Measurements from ENCODE around the gene PITPNM3. TPM values are rescaled to one million over a fixed set of nuclear protein-coding genes. Genes with fewer than 3 reads are reported as not detected.

PITPNM3 gene
- total and polyA plus RNA-seq, 2 experiments from 2014 or later: 1.0 to 1.5 TPM

GRCh38 chr17:6588165-6588564 lies 31.8 kb upstream of the PITPNM3 start:
- peaks cover 76% of the 10 kb centered on the region for H3K36me3 Mint-ChIP-seq (ENCODE audit: low read depth)
- H3K27me3 ChIP-seq (ENCODE audit: insufficient read depth): no peaks in the 10 kb centered on the region
- H3K27ac Mint-ChIP-seq: no peak overlapping the region; the same call in 1 of the 2 replicates
- no peak overlapping the region for H3K4me3 Mint-ChIP-seq
- ATAC-seq (no peak), DNase-seq (ENCODE audit: low spot score) (no peak)
- TF ChIP-seq ETS1 (IDR thresholded peaks at IDR 0.05) (no peak), NANOG (IDR thresholded peaks at IDR 0.05; ENCODE audit: borderline replicate concordance) (no peak), ZNF114 (CRISPR knock-in tag; IDR thresholded peaks at IDR 0.05) (no peak), CTCF (conservative IDR thresholded peaks at IDR 0.05; ENCODE audit: low read depth in 2 of 2) (no peak), EZH2phosphoT487 (IDR thresholded peaks at IDR 0.05; ENCODE audit: unreplicated experiment) (no peak), POLR2AphosphoS5 (IDR thresholded peaks at IDR 0.05; ENCODE audit: low read depth) (no peak), EZH2 (IDR thresholded peaks at IDR 0.05; ENCODE audit: low read depth, unreplicated experiment) (no peak), REST (IDR thresholded peaks at IDR 0.05; ENCODE audit: unreplicated experiment) (no peak), ZNF462 (CRISPR knock-in tag; IDR thresholded peaks at IDR 0.05) (no peak), CREB1 (CRISPR knock-in tag; IDR thresholded peaks at IDR 0.05; ENCODE audit: low read depth) (no peak), ZNF331 (CRISPR knock-in tag; IDR thresholded peaks at IDR 0.05; ENCODE audit: low read depth) (no peak), JUNB (IDR thresholded peaks at IDR 0.05; ENCODE audit: unreplicated experiment) (no peak), STAT1 (IDR thresholded peaks at IDR 0.05; ENCODE audit: unreplicated experiment) (no peak)
- H3K9me3 Mint-ChIP-seq: peaks cover 5% of the 10 kb centered on the region
- no peak overlapping the region for H3K4me3 ChIP-seq
- no peaks in the 10 kb centered on the region for H3K9me2 ChIP-seq (ENCODE audit: insufficient read depth)
- H2AFZ ChIP-seq: no peak overlapping the region
- no peak overlapping the region for H3K27ac ChIP-seq (ENCODE audit: low read depth)
- peaks cover 50% of the 10 kb centered on the region for H3K36me3 ChIP-seq (ENCODE audit: insufficient read depth)
- no peaks in the 10 kb centered on the region for H3F3A ChIP-seq (replicated peaks; ENCODE audit: low read depth)
- H3K27me3 Mint-ChIP-seq (ENCODE audit: insufficient read depth, low read depth, poor library complexity): no peaks in the 10 kb centered on the region
- peaks cover 7% of the 10 kb centered on the region; the same call in 2 of the 3 replicates for H3K4me1 Mint-ChIP-seq
- no peak overlapping the region for H3K4me2 ChIP-seq
- no peaks in the 10 kb centered on the region; the same call in 1 of the 2 replicates for H4K20me1 ChIP-seq (replicated peaks; ENCODE audit: insufficient read depth)
- no peaks in the 10 kb centered on the region for H3K4me1 ChIP-seq (ENCODE audit: insufficient read depth)
- no peaks in the 10 kb centered on the region for H3K79me2 ChIP-seq (replicated peaks; ENCODE audit: insufficient read depth)
